CD14-positive monocyte (primary cell): ENCODE results near the gene RFLNA. TPM values are rescaled to one million over a fixed set of nuclear protein-coding genes. Genes with fewer than 3 reads are reported as not detected.
A peak's percentile ranks its signal among the peaks of the same experiment; 100 is the strongest.

ENCODE experiments used
- DNase-seq, 3 donors: peaks; one replicate each; pipeline ENCODE4 v3.0.0-alpha.2; 2011 to 2022
- H2AFZ ChIP-seq: 2 replicates; pipeline ENCODE4 v1.6.0; 2012; ENCODE audit warnings: mild to moderate bottlenecking, low read depth, low read length, inconsistent platforms; ENCODE audit not compliant: insufficient read depth, poor library complexity, severe bottlenecking
- H3K27ac ChIP-seq, 2 donors: 1 replicate in 1 of 2; 2 replicates in 1 of 2; pipeline ENCODE4 v1.5.1; 2012 to 2013; ENCODE audit warnings: low read length in 2 of 2, control low read depth in 1 of 2, inconsistent platforms in 1 of 2, low read depth in 1 of 2, mild to moderate bottlenecking in 1 of 2
- H3K27me3 ChIP-seq, 2 donors: one replicate each; pipeline versions ENCODE4 v1.6.0 to v1.6.1; 2011 to 2013; ENCODE audit warnings: low read length in 2 of 2; ENCODE audit not compliant: control insufficient read depth in 2 of 2, insufficient read depth in 2 of 2
- H3K36me3 ChIP-seq, 2 donors: replicated peaks in 1 of 2; 1 replicate in 1 of 2; 2 replicates in 1 of 2; pipeline versions ENCODE4 v1.5.1 to v1.6.1; 2012 to 2013; ENCODE audit warnings: low read length in 2 of 2, control low read depth in 1 of 2, inconsistent platforms in 1 of 2, mild to moderate bottlenecking in 1 of 2; ENCODE audit not compliant: insufficient read depth in 2 of 2, control insufficient read depth in 1 of 2
- H3K4me1 ChIP-seq, 2 donors: 1 replicate in 1 of 2; 2 replicates in 1 of 2; pipeline versions ENCODE4 v1.5.1 to v1.6.1; 2012 to 2013; ENCODE audit warnings: low read length in 2 of 2, control low read depth in 1 of 2, inconsistent platforms in 1 of 2, mild to moderate bottlenecking in 1 of 2, moderate library complexity in 1 of 2; ENCODE audit not compliant: insufficient read depth in 2 of 2, control insufficient read depth in 1 of 2
- H3K4me2 ChIP-seq: replicated peaks from 2 replicates; pipeline ENCODE3; 2012; ENCODE audit warnings: low read length, moderate library complexity, mild to moderate bottlenecking; ENCODE audit not compliant: poor library complexity, severe bottlenecking; ENCODE audit errors: extremely low read depth
- H3K4me3 ChIP-seq, 3 experiments: fragments of 200-600 bp in 1 of 3; sonication (generic) in 1 of 3; replicated peaks in 1 of 3; 1 replicate in 2 of 3; 2 replicates in 1 of 3; pipeline ENCODE4 v1.5.1; 2011 to 2013; ENCODE audit warnings: low read length in 3 of 3, mild to moderate bottlenecking in 3 of 3, control low read depth in 2 of 3, low read depth in 2 of 3, inconsistent platforms in 1 of 3, moderate library complexity in 1 of 3
- H3K79me2 ChIP-seq: 2 replicates; pipeline ENCODE4 v1.6.0; 2012; ENCODE audit warnings: mild to moderate bottlenecking, control low read depth, inconsistent platforms, low read length, moderate library complexity; ENCODE audit not compliant: insufficient read depth
- H3K9ac ChIP-seq: 2 replicates; pipeline ENCODE4 v1.6.0; 2017; ENCODE audit warnings: low read length, mild to moderate bottlenecking; ENCODE audit not compliant: insufficient read depth, poor library complexity, severe bottlenecking
- H3K9me3 ChIP-seq, 2 donors: replicated peaks in 1 of 2; 1 replicate in 1 of 2; 2 replicates in 1 of 2; pipeline versions ENCODE4 v1.5.1 to v1.6.1; 2012 to 2013; ENCODE audit warnings: low read length in 2 of 2, control low read depth in 1 of 2; ENCODE audit not compliant: control insufficient read depth in 1 of 2, insufficient read depth in 1 of 2
- H4K20me1 ChIP-seq: 2 replicates; pipeline ENCODE4 v1.6.0; 2012; ENCODE audit warnings: mild to moderate bottlenecking, low read length, control low read depth, moderate library complexity; ENCODE audit not compliant: insufficient read depth
- H3K27ac Mint-ChIP-seq, 7 donors: one replicate each; pipeline ENCODE4 v1.8.0; 2020; ENCODE audit warnings: mild to moderate bottlenecking in 7 of 7, mixed read lengths in 7 of 7, moderate library complexity in 6 of 7, inconsistent platforms in 2 of 7
- H3K27me3 Mint-ChIP-seq, 3 donors: one replicate each; pipeline ENCODE4 v1.8.0; 2021 to 2022; ENCODE audit warnings: low read depth in 3 of 3, mild to moderate bottlenecking in 3 of 3, mixed read lengths in 3 of 3, moderate library complexity in 3 of 3, inconsistent platforms in 1 of 3
- H3K36me3 Mint-ChIP-seq, 2 donors: one replicate each; pipeline ENCODE4 v1.8.0; 2020; ENCODE audit warnings: mixed read lengths in 2 of 2, inconsistent platforms in 1 of 2, mild to moderate bottlenecking in 1 of 2
- H3K4me1 Mint-ChIP-seq: one replicate; pipeline ENCODE4 v1.8.0; 2020; ENCODE audit warnings: mild to moderate bottlenecking, mixed read lengths
- H3K4me3 Mint-ChIP-seq, 2 donors: one replicate each; pipeline ENCODE4 v1.8.0; 2020; ENCODE audit warnings: mild to moderate bottlenecking in 2 of 2, mixed read lengths in 2 of 2, moderate library complexity in 1 of 2
- H3K9me3 Mint-ChIP-seq, 7 donors: one replicate each; pipeline ENCODE4 v1.8.0; 2020 to 2022; ENCODE audit warnings: mixed read lengths in 7 of 7, mild to moderate bottlenecking in 6 of 7, moderate library complexity in 6 of 7, inconsistent platforms in 2 of 7
- CTCF ChIP-seq: fragments of 200-600 bp; IDR thresholded peaks from one replicate; pipeline ENCODE4 v1.8.0; 2022; ENCODE audit warnings: antibody characterized with exemption, mild to moderate bottlenecking
- WGBS: methylation state at CpG from one replicate; pipeline ENCODE4 v1.1.5; 2013; ENCODE audit warnings: missing lambda C conversion rate; ENCODE audit not compliant: insufficient coverage; 5-methylcytosine and 5-hydroxymethylcytosine counted together
- intact Hi-C, 2 donors: fragments of 100-400 bp; cut with micrococcal nuclease; formaldehyde crosslinking; loops; one replicate each; pipeline versions ENCODE4 v1.15.0 to v1.15.1; 2023
- polyA plus RNA-seq, 3 donors: library from polyadenylated mRNA; depleted of rRNA in 1 of 3; unstranded in 2 of 3; stranded (reverse) in 1 of 3; fragments of 300-500 nt in 2 of 3; fragments of >200 nt in 1 of 3; fragmentation: Illumina TruSeq in 2 of 3; gene quantifications; 1 replicate in 2 of 3; 2 replicates in 1 of 3; pipeline ENCODE4 v1.2.3, GENCODE V29; 2012 to 2021

The RFLNA gene
- polyA plus RNA-seq, 3 donors, result not detected

DNA sequence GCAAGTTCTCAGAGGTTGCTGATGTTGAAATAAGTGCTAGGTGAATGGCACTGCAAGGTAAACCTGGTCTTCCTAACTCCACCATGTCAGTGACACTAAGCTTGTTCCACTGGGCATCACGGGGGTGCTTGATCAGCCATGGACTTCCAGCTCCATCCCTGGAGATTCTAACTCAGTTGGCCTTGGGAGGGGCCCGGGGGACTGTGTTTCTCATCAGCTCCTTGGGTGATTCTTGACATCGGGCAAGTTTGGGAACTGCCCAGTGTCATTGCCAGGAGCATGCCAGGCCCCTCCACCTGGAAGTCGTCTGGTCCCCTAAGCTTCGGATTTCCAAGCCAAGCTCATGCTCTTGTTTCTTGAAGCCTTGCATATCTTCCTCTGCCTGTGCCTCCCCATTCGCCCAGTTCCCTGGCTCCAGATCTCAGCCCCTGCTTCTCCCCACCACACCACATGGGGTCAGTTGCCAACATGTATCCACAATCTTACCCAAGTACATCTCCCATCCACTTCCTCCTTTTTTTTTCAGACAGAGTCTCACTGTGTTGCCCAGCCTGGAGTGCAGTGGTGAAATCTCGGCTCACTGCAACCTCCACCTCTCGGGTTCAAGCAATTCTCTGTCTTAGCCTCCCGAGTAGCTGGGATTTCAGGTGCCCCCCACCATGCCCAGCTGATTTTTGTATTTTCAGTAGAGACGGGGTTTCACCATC lies 30.7 kb upstream of the RFLNA start:
- H3K4me3 Mint-ChIP-seq, result no peak overlapping the region
- H3K36me3 ChIP-seq, result no peaks in the 10 kb centered on the region
- H3K9ac ChIP-seq, result no peak overlapping the region
- no peak overlapping the region for H3K4me3 ChIP-seq
- H3K27me3 Mint-ChIP-seq, result peaks cover 0 to 11% (median 5%) of the 10 kb centered on the region in 3 donors
- no peak for TF ChIP-seq CTCF
- WGBS, result 85% methylated on average over 9 of the region's 10 CpGs
- H3K9me3 ChIP-seq, result no peaks in the 10 kb centered on the region
- no peak overlapping the region for H2AFZ ChIP-seq
- H3K36me3 Mint-ChIP-seq, result no peaks in the 10 kb centered on the region
- peaks cover 9 to 12% of the 10 kb centered on the region in 2 donors for H3K4me1 ChIP-seq
- no peak overlapping the region for H3K27ac Mint-ChIP-seq
- peaks cover 0 to 10% (median 4%) of the 10 kb centered on the region in 7 donors for H3K9me3 Mint-ChIP-seq
- peaks cover 22% of the 10 kb centered on the region for H3K4me1 Mint-ChIP-seq
- H3K4me2 ChIP-seq, result no peak overlapping the region
- no peaks in the 10 kb centered on the region for H3K79me2 ChIP-seq
- no peak overlapping the region for H3K27ac ChIP-seq
- H4K20me1 ChIP-seq, result no peaks in the 10 kb centered on the region
- no peaks in the 10 kb centered on the region for H3K27me3 ChIP-seq
- intact Hi-C loops, result no loop called here
- no peak for DNase-seq

DNA sequence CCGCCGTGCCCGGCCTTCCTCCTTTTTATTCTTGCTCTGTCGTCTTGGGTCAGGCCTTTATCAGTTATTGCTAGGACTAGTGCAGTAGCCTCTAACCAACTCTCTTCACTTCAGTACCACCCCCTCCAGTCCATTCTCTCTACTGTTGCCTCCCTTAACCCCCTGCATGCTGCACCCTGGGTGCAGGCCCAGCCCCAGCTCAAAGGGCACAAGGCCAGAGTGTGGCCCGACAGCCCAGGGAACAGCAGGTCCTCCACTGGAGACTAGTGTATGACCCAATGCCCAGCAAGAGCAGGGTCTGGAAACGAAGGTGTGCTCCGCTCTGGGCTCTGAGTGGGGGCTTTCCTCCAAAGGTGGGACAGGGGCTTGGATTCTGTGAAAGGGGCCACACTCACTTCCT lies 30.0 kb upstream of the RFLNA start:
- H3K27me3 Mint-ChIP-seq, result peaks cover 2 to 8% (median 5%) of the 10 kb centered on the region in 3 donors
- no peak for DNase-seq
- peak overlapping the region in 1 of 2 donors; percentile 13 for H3K4me3 Mint-ChIP-seq

More for the DNA sequence above, 30.0 kb upstream of the RFLNA start:
- WGBS, result 93% methylated on average over 4 of the region's 7 CpGs
- Histone ChIP-seq H3K9me3 (no peaks in the 10 kb centered on the region), H3K4me2 (no peak overlapping the region), H3K9ac (no peak overlapping the region), H3K4me3 (no peak overlapping the region), H3K36me3 (no peaks in the 10 kb centered on the region), H2AFZ (no peak overlapping the region), H3K79me2 (no peaks in the 10 kb centered on the region), H3K4me1 (peaks cover 3 to 6% of the 10 kb centered on the region in 2 donors), H4K20me1 (no peaks in the 10 kb centered on the region), H3K27ac (no peak overlapping the region), H3K27me3 (no peaks in the 10 kb centered on the region)
- Mint-ChIP-seq H3K36me3 (no peaks in the 10 kb centered on the region), H3K9me3 (peaks cover 0 to 11% (median 4%) of the 10 kb centered on the region in 7 donors), H3K27ac (peak overlapping the region in 1 of 7 donors; percentile 18), H3K4me1 (peaks cover 16% of the 10 kb centered on the region)
- intact Hi-C loops, result no loop called here
- TF ChIP-seq CTCF, result no peak
